Adrenal gland (tissue), 5 donors: ENCODE results near the gene MACROD2.

Source experiments
- CTCF ChIP-seq, 6 experiments: fragments of 450-650 bp in 4 of 6; fragments of 200-600 bp in 2 of 6; sonication (generic) in 1 of 6; IDR thresholded peaks; 1 replicate in 5 of 6; 2 replicates in 1 of 6; pipeline versions ENCODE4 v1.5.1 to v1.8.0; 2016 to 2021; ENCODE audit warnings: antibody characterized with exemption in 6 of 6, mild to moderate bottlenecking in 2 of 6, moderate library complexity in 1 of 6
- POLR2A ChIP-seq, 2 donors: fragments of 450-650 bp; IDR thresholded peaks; one replicate each; pipeline ENCODE4 v1.6.1; 2017; ENCODE audit warnings: antibody characterized with exemption in 2 of 2, mild to moderate bottlenecking in 2 of 2, moderate library complexity in 1 of 2
- donor health status: DM: no; HTN: no; CAD: no.

- TF ChIP-seq POLR2A (IDR thresholded peaks at IDR 0.05) (no peak), CTCF (IDR thresholded peaks at IDR 0.05) (no peak)
Observed at GRCh38 chr20:15653396-15654207, 1658.3 kb downstream of the MACROD2 start.
